HG02588 (cell line): ENCODE data around the gene TRRAP.
A peak's percentile ranks its signal among the peaks of the same experiment; 100 is the strongest.

Experiments used
- ATAC-seq: cut with Tn5 transposase; IDR thresholded peaks from one replicate; pipeline ENCODE4 v1.9.1; 2021; ENCODE audit warnings: mild to moderate bottlenecking, moderate library complexity; ENCODE audit not compliant: unreplicated experiment

The TRRAP gene

DNA sequence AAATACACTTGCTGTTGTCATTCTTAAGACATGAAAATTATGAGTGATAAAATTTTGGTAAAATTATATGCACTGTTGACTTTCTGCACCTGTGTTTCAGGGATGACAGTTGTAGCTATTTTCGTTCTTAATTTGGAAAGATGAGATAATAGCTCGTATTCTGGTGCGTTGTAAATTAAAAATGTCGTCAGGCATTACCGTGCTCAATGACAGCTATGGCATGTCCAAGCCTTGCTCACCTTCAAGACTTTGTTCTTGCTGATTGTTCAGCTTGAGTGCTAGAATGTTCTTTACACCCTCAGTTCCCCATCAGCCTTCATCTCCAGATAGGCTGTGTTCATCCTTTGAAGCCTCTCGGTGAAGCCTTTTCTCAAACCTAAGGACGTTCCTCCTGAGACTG, 21.5 kb downstream of the TRRAP start:
- ATAC-seq: no peak

DNA sequence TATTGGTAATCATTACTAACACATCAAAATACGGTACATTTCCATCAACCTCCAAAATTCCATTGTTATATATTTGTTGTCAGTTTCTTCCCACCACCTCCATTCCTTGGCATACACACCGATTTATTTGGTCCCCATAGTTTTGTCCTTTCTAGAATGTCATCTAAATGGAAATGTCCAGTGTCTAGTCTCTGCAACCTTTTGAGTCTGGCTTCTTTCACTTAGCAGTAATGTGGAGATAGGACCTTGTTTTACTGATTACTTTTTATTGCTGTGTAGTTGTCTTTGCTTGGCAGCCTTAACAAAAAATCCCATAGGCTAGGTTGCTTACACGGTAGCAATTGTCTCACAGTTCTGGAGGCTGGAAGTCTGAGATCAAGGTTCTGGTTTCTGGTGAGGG, 22.5 kb downstream of the TRRAP start:
- no peak for ATAC-seq

DNA sequence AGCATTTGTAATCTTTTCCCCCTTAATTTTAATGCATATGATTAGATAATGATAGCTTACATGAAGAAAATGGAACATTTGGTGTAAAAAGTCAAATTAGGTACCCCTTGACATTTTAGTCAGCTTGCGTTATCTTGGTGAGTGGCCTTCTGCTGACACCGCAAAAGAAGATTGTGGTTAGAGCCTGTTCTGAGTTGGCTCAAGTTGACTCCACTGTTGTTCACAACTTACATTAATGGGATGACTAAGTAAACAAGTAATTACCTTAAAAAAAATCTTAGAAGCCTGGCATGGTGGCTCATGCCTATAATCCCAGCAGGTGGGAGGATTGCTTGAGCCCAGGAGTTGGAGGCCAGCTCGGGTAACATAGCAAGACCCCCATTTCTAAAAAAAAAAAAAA, 24.2 kb downstream of the TRRAP start:
- ATAC-seq: no peak

DNA sequence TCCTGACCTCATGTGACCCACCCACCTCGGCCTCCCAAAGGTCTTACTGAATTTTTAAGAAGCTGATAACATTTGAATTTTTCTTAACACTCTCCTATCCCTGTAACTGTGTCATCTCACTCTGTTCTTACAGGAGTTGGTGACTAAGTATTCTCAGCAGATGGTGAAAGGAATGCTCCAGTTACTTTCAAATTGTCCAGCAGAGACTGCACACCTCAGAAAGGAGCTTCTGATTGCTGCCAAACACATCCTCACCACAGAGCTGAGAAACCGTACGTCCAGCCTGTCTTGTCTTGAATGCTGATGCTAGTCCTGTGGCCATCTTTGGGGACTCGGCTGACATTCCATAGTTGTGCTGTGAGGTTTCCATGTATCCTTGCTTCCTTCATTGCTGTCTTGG, 24.9 kb downstream of the TRRAP start:
- no peak for ATAC-seq

DNA sequence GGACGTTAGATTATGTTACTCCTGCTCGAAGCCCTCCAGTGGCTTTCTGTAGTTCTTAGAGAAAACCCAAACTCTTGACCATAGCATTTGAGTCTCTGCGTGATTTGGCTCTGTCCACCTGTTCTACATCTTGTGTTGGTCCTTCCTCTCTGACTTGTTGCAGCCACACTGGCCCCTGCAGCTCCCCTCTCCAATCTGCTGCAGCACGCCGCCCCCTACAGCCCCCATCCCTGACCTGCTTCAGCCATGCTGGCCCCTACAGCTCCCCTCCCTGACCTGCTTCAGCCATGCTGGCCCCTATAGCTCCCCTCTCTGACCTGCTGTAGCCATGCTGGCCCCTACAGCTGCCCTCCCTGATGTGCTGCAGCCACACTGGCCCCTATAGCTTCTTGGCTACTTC, 29.2 kb downstream of the TRRAP start:
- ATAC-seq: no peak

DNA sequence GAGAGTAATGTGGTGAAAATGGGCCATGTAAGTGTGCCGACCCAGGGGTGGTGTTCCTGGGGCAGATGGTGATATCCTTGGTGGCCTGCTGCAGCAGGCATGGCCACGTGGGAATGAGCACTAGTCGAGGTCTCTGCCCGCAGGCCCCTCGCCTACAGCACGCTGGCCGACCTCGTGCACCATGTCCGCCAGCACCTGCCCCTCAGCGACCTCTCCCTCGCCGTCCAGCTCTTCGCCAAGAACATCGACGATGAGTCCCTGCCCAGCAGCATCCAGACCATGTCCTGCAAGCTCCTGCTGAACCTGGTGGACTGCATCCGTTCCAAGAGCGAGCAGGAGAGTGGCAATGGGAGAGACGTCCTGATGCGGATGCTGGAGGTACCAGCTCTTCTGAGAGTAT, 30.3 kb downstream of the TRRAP start:
- ATAC-seq: no peak

DNA sequence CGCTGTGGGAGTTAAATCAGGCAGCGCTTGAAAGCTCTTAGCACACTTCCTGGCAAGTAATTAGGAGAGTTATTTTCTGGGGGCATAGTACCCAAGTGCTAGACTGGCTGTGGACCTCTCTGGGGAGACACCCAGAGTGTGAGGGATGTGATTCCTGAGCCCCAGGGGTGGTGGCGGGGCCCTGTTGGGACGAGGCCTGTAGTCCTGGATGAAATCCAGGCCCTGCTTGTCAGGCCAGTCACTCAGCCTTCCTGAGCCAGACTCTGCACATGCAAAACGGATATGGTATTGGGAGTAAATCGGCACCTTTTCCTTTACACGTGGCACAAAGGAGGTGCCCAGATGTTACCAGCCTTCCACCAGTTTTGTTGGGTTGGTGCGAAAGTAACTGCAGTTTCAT, 31.2 kb downstream of the TRRAP start:
- ATAC-seq: no peak

DNA sequence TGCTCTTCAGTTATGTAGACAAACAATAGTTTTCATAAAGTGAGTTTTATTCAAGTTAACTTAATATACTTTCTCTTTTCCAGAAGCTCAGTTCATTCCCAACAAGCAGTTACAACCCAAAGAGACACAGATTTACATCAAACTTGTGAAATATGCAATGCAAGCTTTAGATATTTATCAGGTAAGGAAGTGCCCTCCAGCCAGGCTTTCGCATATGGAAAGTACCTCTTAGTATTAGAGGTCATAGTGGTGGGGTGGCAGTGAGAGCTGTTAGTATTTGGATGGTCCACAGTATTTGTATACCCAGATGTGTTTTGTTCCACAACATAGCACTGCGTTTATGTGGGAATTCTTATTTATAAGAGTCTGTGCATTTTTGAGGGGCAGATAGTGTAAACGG, 32.1 kb downstream of the TRRAP start:
- ATAC-seq: no peak

DNA sequence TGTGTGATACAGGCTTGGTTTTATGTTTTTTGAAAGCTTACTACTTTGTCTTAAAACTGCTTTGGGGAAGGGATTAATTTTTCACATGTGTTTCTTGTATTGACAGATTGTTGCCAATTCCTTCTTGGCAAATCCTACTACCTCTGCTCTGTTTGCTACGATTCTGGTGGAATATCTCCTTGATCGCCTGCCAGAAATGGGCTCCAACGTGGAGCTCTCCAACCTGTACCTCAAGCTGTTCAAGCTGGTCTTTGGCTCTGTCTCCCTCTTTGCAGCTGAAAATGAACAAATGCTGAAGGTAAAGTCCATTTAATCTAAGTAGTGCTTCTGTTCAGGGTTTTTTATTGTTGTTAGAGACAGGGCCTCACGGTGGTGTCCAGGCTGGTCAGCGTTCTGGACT, 33.6 kb downstream of the TRRAP start:
- ATAC-seq: no peak

DNA sequence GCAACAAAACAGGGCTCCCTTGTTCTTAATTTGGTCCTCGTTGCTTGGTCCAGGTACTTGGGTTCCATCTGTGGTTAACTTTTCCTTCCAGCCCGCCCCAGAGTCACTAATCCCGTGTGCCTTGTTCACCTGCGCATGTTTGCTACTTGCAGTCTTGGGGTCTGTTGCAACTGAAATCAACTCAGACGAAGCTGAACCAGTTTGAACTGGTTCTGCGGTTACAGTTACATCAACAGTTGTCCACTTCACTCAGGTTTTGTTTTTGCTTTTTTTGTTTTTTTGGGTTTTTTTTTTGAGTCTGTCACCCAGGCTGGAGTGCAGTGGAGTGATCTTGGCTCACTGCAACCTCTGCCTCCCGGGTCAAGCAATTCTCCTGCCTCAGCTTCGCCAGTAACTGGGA, 34.7 kb downstream of the TRRAP start:
- no peak for ATAC-seq

DNA sequence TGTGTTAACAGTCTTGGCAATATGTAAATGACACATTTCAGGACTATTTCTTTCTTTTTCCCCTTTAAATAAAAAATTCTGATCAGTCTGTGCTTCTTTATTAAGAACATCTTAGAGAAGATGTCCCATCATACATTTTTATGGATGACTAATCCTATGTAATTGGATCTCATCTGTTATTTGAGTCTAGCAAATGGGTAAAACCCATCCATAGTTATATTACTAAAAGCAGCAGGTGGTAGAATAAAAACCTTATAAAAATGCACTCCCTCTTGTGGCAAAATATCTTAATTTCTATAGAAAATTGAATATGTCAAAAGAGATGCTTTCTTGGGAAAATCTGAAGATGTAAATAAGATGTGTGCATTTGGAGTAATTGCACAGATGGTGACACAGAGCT, 35.3 kb downstream of the TRRAP start:
- ATAC-seq: no peak

DNA sequence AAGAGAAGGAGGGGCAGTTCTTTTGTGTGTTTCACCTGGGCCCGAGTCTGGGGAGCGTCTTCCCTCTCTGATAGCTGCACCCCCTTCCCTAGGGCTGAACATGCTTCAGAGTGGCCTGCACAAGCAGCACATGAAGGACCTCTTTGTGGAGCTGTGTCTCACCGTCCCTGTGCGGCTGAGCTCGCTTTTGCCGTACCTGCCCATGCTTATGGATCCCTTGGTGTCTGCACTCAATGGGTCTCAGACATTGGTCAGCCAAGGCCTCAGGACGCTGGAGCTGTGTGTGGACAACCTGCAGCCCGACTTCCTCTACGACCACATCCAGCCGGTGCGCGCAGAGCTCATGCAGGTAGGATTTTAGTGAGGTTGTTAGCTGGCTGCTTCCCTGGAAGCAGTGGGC, 39.0 kb downstream of the TRRAP start:
- ATAC-seq: no peak

DNA sequence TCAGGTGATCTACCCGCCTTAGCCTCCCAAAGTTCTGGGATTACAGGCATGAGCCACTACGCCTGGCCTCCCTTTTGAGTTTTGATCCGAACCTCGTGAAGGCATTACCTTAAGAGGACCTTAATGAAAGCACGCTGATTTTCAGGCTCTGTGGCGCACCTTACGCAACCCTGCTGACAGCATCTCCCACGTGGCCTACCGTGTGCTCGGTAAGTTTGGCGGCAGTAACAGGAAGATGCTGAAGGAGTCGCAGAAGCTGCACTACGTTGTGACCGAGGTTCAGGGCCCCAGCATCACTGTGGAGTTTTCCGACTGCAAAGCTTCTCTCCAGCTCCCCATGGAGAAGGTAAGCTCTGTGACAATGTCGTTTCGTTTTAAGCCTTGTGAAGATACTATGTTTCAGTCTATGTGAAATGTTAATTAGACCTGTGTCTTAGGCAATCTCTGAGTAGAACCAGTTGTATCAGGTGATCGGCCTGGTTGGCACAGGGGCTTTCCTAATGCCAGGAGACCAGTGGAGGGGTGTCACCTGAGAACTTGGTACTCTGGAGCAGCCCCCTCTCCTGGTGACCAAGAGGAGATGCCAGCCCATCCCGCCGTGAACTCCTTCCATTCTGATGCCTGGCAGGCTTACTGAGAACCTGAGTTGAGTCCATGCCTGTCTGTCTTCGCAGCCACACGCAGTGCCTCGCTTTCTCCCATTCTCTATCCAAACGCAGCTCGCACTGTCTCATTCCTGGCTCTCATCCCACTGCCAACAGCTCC, 43.5 kb downstream of the TRRAP start:
- no peak for ATAC-seq

DNA sequence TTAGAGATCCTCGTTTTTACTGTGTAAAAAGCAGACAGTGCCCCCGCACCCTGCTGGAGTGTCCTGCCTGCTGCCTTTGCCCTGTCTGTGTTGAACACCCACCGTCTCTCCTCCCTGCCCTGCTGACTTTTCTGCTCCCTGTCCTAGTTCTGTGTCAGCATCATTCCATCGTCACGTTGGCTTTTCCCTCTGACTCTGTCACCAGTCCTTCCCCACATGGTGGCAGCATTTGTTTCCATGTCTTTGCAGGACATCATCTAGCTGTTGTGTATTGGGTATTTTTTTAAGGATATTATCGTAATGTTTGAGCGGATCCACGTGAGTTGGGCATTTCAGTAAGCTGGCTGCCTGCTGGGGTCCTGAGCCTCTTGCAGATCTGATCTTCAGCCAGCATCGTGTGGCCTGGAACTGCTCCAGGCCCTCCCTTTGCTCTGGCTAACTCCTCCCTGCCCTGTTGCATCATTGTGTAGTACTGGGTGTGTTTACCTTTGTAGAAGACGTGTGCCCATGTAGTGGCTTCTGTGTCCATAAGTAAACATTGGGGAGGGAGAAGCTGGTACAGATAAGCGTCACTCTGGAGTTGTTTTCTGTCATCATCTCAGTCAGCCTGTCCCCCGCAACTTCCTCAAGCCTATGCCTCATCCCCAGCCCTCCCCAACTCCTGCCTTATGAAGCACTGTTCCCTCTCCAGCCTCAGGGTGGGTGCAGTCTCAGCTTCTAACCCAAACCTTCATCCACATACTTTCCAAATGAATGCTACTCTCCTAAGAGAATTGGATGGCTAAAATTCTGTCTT, 44.3 kb downstream of the TRRAP start:
- ATAC-seq: no peak

DNA sequence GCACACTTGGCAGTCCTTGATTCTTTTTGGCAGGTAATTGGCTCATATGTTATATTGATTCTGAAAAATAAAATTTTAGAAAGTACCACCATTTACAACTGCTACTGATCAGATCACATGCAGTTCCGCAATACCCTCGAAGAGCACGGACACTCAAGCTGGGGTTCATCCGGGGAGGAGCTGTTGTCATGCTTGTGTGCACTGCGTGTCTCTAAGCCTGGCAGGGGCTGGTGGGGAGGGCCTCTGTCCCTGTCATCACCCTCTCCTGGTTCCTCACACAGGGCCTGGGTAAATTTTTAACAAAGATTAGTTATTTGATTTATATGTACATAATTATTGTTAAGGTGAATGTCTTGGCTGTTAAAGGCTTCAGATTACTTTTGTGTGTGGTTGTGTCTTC, 45.2 kb downstream of the TRRAP start:
- no peak for ATAC-seq

DNA sequence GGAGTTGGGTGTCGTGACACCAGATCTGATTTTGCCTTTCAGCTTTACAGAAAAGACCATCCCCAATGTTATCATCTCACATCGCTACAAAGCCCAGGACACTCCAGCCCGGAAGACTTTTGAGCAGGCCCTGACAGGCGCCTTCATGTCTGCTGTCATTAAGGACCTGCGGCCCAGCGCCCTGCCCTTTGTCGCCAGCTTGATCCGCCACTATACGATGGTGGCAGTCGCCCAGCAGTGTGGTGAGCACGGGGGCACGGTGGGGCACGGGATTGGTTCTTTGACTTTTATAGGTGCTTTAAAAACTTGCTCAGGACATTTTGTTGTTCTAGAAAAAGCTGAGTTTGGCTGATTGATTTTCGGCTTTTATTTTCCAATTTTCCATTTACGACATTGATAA, 48.8 kb downstream of the TRRAP start:
- no peak for ATAC-seq

DNA sequence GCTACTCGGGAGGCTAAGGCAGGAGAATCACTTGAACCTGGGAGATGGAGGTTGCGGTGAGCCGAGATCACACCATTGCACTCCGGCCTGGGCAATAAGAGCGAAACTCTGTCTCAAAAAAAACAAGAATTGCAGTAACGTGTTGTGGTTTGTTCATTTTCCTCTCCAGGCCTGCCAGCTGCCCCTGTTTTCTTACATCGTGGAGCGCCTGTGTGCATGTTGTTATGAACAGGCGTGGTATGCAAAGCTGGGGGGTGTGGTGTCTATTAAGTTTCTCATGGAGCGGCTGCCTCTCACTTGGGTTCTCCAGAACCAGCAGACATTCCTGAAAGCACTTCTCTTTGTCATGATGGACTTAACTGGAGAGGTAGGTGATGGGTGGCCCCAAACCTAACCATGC, 52.1 kb downstream of the TRRAP start:
- peak; percentile 39 for ATAC-seq

DNA sequence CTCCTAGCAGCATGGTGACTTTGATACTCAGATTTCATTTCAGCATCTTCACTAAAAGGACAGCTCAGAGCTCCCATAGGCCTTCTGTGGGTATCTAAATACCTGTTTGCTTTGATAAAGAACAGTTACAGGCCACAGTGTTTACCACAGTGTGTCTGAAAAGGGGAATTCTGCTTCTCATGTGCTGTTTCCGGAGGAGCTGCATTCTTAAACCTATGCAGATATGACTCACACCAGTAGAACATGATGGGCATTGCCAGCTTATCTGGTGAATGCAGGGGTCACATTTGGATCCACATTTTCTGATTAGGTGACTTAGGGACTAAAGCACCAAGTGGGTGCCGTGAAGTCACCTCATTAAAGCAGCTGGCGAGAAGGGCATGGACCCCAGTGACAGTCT, 52.6 kb downstream of the TRRAP start:
- ATAC-seq: peak; percentile 81

DNA sequence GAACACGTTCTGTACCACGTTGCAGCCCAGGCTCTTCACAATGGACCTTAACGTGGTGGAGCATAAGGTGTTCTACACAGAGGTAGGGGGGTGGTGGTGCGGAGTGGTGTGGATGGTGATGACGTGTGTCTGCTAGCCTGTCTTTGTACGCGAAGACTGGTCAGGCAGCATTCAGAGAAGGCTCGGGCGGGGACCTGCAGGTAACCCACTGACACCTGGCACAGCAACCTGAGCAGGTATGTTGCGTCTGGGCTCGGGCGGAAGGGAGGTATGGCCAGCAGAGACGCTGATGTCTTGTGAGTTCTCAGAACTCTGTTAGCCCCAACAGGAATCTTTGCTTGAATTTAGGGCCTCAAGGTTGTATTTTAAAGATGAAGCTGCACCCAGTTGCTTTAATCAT, 55.0 kb downstream of the TRRAP start:
- ATAC-seq: no peak

DNA sequence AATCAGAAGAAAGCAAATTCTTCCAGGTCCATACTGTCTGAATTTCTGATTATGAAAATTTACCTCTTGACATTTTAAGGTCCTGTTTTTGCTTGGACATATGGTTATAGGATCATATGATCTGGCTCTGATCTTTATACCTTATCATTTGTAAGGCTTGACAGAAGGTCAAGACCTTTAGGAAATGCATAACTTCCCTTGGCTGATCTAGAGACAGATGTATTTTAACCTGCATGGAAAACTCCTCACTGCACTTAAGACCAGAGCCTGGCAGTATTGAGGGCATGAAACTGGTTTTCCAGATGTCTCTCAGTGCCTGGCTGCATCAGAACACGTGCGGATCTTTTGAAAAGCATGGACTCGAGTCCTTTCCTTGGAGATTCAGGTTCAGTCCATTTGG, 55.9 kb downstream of the TRRAP start:
- ATAC-seq: no peak

DNA sequence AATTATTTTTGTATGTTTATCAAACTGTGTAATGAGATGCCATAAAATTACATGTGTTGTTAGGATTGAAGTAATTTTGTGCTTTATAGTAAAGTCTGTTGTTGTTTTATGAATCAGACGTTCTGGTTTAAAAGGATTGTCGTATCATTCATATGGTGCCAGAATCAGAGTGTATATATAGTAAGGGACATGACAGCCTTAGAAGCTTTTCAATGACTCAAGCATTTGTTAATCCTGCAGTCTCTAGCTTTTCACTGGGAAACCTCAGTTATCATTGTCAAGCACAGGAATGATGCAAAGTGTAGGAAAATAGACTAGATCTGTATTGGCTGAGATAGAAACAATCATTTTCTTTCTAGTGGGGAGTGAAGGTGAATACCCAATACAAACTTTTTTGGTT, 57.5 kb downstream of the TRRAP start:
- ATAC-seq: no peak

DNA sequence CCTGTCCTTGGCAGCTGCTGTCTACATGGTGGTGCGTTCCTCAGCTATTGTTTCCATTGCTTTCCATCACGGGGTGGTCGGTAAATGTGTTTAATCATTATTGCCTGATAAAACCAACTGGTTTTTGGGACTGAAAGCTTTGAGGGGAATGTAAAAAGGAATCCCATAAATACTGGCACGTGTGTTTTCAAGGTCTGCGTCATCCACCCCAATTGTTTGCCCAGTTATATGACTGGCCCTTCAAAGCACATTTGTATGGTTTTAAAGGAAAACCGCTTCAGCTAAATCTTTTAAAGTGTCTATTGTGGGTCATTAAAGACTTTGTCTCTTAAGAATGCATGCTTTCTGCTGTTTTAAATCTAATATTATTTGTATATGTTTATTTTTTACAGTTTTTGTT, 65.0 kb downstream of the TRRAP start:
- no peak for ATAC-seq

DNA sequence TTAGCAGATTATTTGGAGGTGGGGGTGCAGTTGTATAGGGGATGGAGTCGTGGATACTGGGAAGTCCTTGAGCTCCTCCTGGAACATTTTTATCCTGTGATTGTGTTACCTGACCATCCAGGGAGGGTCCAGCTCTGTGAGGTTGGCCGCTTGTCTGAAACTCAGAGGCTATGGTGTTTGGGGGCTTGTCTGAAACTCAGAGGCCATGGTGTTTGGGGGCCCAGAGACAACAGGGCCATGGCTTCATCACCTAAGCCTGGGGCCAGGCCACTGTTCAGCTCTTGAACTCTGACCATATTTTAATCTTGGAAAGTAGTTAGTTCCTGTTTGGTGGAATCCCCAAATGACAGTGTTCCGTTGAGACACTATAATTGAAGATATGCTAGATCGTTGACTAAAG, 66.1 kb downstream of the TRRAP start:
- no peak for ATAC-seq
